Endothelial cell of umbilical vein (primary cell): Measurements from ENCODE around the gene AGPS. TPM values are rescaled to one million over a fixed set of nuclear protein-coding genes. Genes with fewer than 3 reads are reported as not detected.

ENCODE experiments used
- BruUV-seq: library from RNA; stranded (reverse); fragments of 400-500 nt; replicated peaks from 2 replicates; lab custom pipeline; 2021; lab: Mats Ljungman, UMichigan
- CTCF ChIA-PET: fragments of 300-600, 350-600 bp; sonication (Branson Sonifier 250); formaldehyde crosslinking; loops from one replicate; lab custom pipeline; 2021; ENCODE audit warnings: antibody characterized with exemption, inconsistent platforms; lab: Charles Lee
- POLR2A ChIA-PET: fragments of 300-600, 350-600 bp; sonication (Branson Sonifier 250); formaldehyde crosslinking; loops from one replicate; lab custom pipeline; 2021; ENCODE audit warnings: antibody characterized with exemption, inconsistent platforms; lab: Charles Lee
- DNase-seq: peaks from one replicate; pipeline ENCODE4 v3.0.0-alpha.2; 2011; ENCODE audit warnings: low read depth, low spot score
- FAIRE-seq: peaks from 2 replicates; lab custom pipeline; 2011; peaks lifted over from hg19 to GRCh38; lab: Jason Lieb, UNC
- H2AFZ ChIP-seq: 2 replicates; pipeline ENCODE4 v1.6.0; 2012; ENCODE audit warnings: low read depth, low read length, control low read depth, inconsistent platforms
- H3K27ac ChIP-seq: 2 replicates; pipeline ENCODE4 v1.5.1; 2011; ENCODE audit warnings: low read depth, mild to moderate bottlenecking, control low read depth, low read length, moderate library complexity; ENCODE audit not compliant: insufficient read depth
- H3K27me3 ChIP-seq, 2 experiments: 2 replicates each; pipeline versions ENCODE4 v1.6.0 to v1.6.1; 2011; ENCODE audit warnings: low read length in 2 of 2, mixed read lengths in 1 of 2; ENCODE audit not compliant: control insufficient read depth in 2 of 2, insufficient read depth in 2 of 2
- H3K36me3 ChIP-seq, 2 experiments: 2 replicates in 1 of 2; 3 replicates in 1 of 2; pipeline ENCODE4 v1.5.1; 2011; ENCODE audit warnings: low read length in 2 of 2, mild to moderate bottlenecking in 1 of 2, moderate library complexity in 1 of 2; ENCODE audit not compliant: control insufficient read depth in 2 of 2, insufficient read depth in 2 of 2; ENCODE audit errors: extremely low read depth in 1 of 2
- H3K4me1 ChIP-seq: 3 replicates; pipeline ENCODE4 v1.5.1; 2011; ENCODE audit warnings: mild to moderate bottlenecking, low read length; ENCODE audit not compliant: control insufficient read depth, insufficient read depth; ENCODE audit errors: extremely low read depth
- H3K4me2 ChIP-seq: 2 replicates; pipeline ENCODE4 v1.6.1; 2011; ENCODE audit warnings: low read length, control low read depth, mixed read lengths; ENCODE audit not compliant: insufficient read depth
- H3K4me3 ChIP-seq, 3 experiments: fragments of 200-600 bp in 1 of 3; sonication (generic), shearing (Covaris generic) in 1 of 3; replicated peaks in 1 of 3; 2 replicates each; pipeline ENCODE4 v1.5.1; 2011 to 2016; ENCODE audit warnings: control low read depth in 3 of 3, low read length in 3 of 3, mild to moderate bottlenecking in 2 of 3, inconsistent platforms in 1 of 3, low read depth in 1 of 3, moderate library complexity in 1 of 3; ENCODE audit not compliant: insufficient read depth in 1 of 3
- H3K79me2 ChIP-seq: 2 replicates; pipeline ENCODE4 v1.6.0; 2012; ENCODE audit warnings: low read length, inconsistent platforms; ENCODE audit not compliant: control insufficient read depth, insufficient read depth
- H3K9ac ChIP-seq: replicated peaks from 2 replicates; pipeline ENCODE3; 2011; ENCODE audit warnings: low read length, control low read depth; ENCODE audit not compliant: insufficient read depth; ENCODE audit errors: extremely low read depth
- H3K9me1 ChIP-seq: replicated peaks from 3 replicates; pipeline ENCODE4 v1.6.0; 2011; ENCODE audit warnings: mild to moderate bottlenecking, low read length; ENCODE audit not compliant: control insufficient read depth, insufficient read depth; ENCODE audit errors: extremely low read depth
- H3K9me3 ChIP-seq: replicated peaks from 2 replicates; pipeline ENCODE4 v1.5.1; 2012; ENCODE audit warnings: low read length, inconsistent platforms; ENCODE audit not compliant: control insufficient read depth, insufficient read depth
- H4K20me1 ChIP-seq: replicated peaks from 2 replicates; pipeline ENCODE3; 2011; ENCODE audit warnings: mild to moderate bottlenecking, low read length; ENCODE audit not compliant: control insufficient read depth, insufficient read depth; ENCODE audit errors: extremely low read depth
- EZH2 ChIP-seq: IDR thresholded peaks from 2 replicates; pipeline ENCODE4 v1.6.1; 2012; ENCODE audit warnings: borderline replicate concordance, low read depth, mild to moderate bottlenecking, moderate library complexity, low read length, inconsistent platforms; ENCODE audit not compliant: severe bottlenecking
- FOS ChIP-seq: IDR thresholded peaks from 2 replicates; pipeline ENCODE4 v1.6.1; 2011; ENCODE audit warnings: mild to moderate bottlenecking, low read length, moderate library complexity, borderline replicate concordance; ENCODE audit not compliant: insufficient read depth
- GATA2 ChIP-seq: IDR thresholded peaks from 2 replicates; pipeline ENCODE4 v1.7.0; 2011; ENCODE audit warnings: low read depth, mild to moderate bottlenecking, moderate library complexity, mixed read lengths, low read length; ENCODE audit not compliant: insufficient read length, insufficient read depth
- JUN ChIP-seq: IDR thresholded peaks from 2 replicates; pipeline ENCODE4 v1.6.1; 2011; ENCODE audit warnings: borderline replicate concordance, low read depth; ENCODE audit not compliant: insufficient read length, insufficient read depth
- MYC ChIP-seq: IDR thresholded peaks from one replicate; pipeline ENCODE4 v1.6.1; 2011; ENCODE audit warnings: mild to moderate bottlenecking, low read depth, low read length
- POLR2A ChIP-seq: IDR thresholded peaks from 2 replicates; pipeline ENCODE4 v1.6.1; 2012; ENCODE audit warnings: low read depth, mild to moderate bottlenecking, control low read depth, low read length
- POLR2AphosphoS5 ChIP-seq: IDR thresholded peaks from 2 replicates; pipeline ENCODE4 v1.6.1; 2012; ENCODE audit warnings: low read depth, mild to moderate bottlenecking, control low read depth, low read length, moderate library complexity; ENCODE audit not compliant: insufficient read depth
- dilution Hi-C: fragments of 300-500 bp; cut with MboI; formaldehyde crosslinking; loops from one replicate; pipeline ENCODE4 v1.15.0; 2019; ENCODE audit warnings: low sequenced_read_pairs; ENCODE audit not compliant: extremely low pct_ligation_motif_present
- intact Hi-C: fragments of 100-400 bp; cut with micrococcal nuclease; formaldehyde crosslinking; loops from one replicate; pipeline ENCODE4 v1.10.0; 2022
- polyA plus RNA-seq, 4 experiments: library from polyadenylated mRNA; depleted of rRNA in 3 of 4; stranded (reverse) in 3 of 4; unstranded in 1 of 4; fragments of >200 nt; gene quantifications; 2 replicates each; pipeline versions ENCODE4 v1.2.1 to v1.2.3, GENCODE V29; 2011 to 2012; ENCODE audit warnings: missing spikeins in 1 of 4
- total RNA-seq: library from RNA; stranded (reverse); gene quantifications from 2 replicates; pipeline ENCODE4 v1.2.3, GENCODE V29; 2021
- TF ChIP-seq, protein P1 (sequence below): IDR thresholded peaks from 2 replicates; pipeline ENCODE4 v1.6.1; 2011; ENCODE audit not compliant: insufficient read depth, insufficient read length
- TF ChIP-seq, protein P2 (sequence below), 2 donors: IDR thresholded peaks; 1 replicate in 1 of 2; 2 replicates in 1 of 2; pipeline ENCODE4 v1.5.1; 2011; ENCODE audit warnings: low read length in 2 of 2, mild to moderate bottlenecking in 2 of 2, moderate library complexity in 2 of 2, control low read depth in 1 of 2, inconsistent platforms in 1 of 2, low read depth in 1 of 2; ENCODE audit not compliant: insufficient read depth in 1 of 2; ENCODE audit errors: extremely low read depth in 1 of 2

Gene AGPS
- total and polyA plus RNA-seq, 2 donors (not counting 3 experiments of a cell fraction or from before 2014, with no cell fraction given), result 10.1 to 96.5 TPM

DNA sequence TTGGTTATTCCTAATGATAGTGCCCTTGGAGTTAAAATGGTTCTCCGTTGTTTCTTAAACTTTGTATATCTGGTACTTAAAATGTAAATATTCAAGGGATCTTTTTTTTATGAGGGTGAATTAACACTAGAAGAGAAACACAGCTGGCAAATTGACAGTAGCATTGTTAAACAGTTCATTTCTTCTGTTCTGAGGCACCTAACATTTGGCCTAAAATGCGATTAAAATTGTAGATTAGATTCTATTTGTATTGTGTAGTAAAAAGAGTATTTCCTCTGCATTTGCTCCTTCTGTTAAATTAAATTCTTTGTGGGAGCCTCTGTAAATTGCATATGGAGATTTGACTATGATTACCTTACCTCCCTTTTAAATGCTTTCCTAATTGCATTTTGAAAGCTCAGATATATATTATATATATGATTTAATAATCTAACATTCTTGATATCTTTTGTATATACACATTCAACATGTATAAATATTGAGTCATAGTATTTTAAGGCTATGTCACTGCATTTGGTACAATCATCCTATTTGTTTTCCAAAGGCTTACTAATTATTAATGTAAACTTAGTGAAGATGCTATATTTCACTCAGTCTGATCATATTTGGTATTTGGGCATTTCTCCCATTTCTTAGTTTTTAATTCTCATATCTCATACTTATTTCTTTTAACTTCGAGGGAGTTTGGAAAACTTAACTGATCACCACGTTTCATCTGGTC, 124.4 kb downstream of the AGPS start:
- CTCF ChIA-PET, result no interaction called here
- POLR2A ChIA-PET, result no interaction called here
- no peak for FAIRE-seq
- intact Hi-C loops, result loop anchor here (1.0 kb wide), 2 partner anchors 8 to 11 kb away; no protein-coding TSS in a partner anchor
- TF ChIP-seq GATA2 (no peak), POLR2AphosphoS5 (no peak), FOS (no peak), JUN (no peak), EZH2 (no peak), MYC (no peak), POLR2A (no peak)
- TF ChIP-seq, protein P1, sequence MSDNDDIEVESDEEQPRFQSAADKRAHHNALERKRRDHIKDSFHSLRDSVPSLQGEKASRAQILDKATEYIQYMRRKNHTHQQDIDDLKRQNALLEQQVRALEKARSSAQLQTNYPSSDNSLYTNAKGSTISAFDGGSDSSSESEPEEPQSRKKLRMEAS, result no peak
- TF ChIP-seq, protein P2, sequence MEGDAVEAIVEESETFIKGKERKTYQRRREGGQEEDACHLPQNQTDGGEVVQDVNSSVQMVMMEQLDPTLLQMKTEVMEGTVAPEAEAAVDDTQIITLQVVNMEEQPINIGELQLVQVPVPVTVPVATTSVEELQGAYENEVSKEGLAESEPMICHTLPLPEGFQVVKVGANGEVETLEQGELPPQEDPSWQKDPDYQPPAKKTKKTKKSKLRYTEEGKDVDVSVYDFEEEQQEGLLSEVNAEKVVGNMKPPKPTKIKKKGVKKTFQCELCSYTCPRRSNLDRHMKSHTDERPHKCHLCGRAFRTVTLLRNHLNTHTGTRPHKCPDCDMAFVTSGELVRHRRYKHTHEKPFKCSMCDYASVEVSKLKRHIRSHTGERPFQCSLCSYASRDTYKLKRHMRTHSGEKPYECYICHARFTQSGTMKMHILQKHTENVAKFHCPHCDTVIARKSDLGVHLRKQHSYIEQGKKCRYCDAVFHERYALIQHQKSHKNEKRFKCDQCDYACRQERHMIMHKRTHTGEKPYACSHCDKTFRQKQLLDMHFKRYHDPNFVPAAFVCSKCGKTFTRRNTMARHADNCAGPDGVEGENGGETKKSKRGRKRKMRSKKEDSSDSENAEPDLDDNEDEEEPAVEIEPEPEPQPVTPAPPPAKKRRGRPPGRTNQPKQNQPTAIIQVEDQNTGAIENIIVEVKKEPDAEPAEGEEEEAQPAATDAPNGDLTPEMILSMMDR (IDR thresholded peaks at IDR 0.05; ENCODE audit: extremely low read depth in 1 of 2, insufficient read depth in 1 of 2, low read depth in 1 of 2, low read length in 2 of 2), result no peak
- Histone ChIP-seq H3K27me3 (no peaks in the 10 kb centered on the region), H3K9me1 (no peaks in the 10 kb centered on the region), H3K9me3 (no peaks in the 10 kb centered on the region), H3K36me3 (no peaks in the 10 kb centered on the region), H3K27ac (no peak overlapping the region), H3K4me1 (peaks cover 10% of the 10 kb centered on the region), H2AFZ (no peak overlapping the region), H4K20me1 (no peaks in the 10 kb centered on the region), H3K79me2 (no peaks in the 10 kb centered on the region), H3K4me2 (no peak overlapping the region), H3K4me3 (no peak overlapping the region), H3K9ac (no peak overlapping the region)
- dilution Hi-C loops, result no loop called here
- BruUV-seq, result no TSS peak
- no peak for DNase-seq
